OCI-LY7 (cell line): ENCODE data around the gene UBE2E1. TPM values are rescaled to one million over a fixed set of nuclear protein-coding genes. Genes with fewer than 3 reads are reported as not detected.

Source experiments
- BruUV-seq: library from RNA; stranded (reverse); fragments of 400-500 nt; replicated peaks from 2 replicates; lab custom pipeline; 2021; lab: Mats Ljungman, UMichigan
- CTCF ChIA-PET: fragments of 300-600 bp; sonication (Branson Sonifier 250); formaldehyde crosslinking; loops from one replicate; lab custom pipeline; 2022; ENCODE audit warnings: antibody characterized with exemption; ENCODE audit not compliant: unreplicated experiment; lab: Charles Lee
- POLR2A ChIA-PET: fragments of 300-600 bp; sonication (Branson Sonifier 250); formaldehyde crosslinking; loops from one replicate; lab custom pipeline; 2022; ENCODE audit warnings: antibody characterized with exemption; lab: Charles Lee
- DNase-seq: peaks from one replicate; pipeline ENCODE4 v3.0.0-alpha.2; 2015; ENCODE audit warnings: low spot score
- H2AFZ ChIP-seq: fragments of 200-600 bp; sonication (generic), shearing (Covaris generic); 2 replicates; pipeline ENCODE4 v1.6.1; 2014; ENCODE audit warnings: mild to moderate bottlenecking, antibody characterized with exemption, low read length, moderate library complexity
- H3K27ac ChIP-seq: fragments of 200-600 bp; sonication (generic); 2 replicates; pipeline ENCODE4 v1.5.1; 2014; ENCODE audit warnings: mixed run types, low read depth, mild to moderate bottlenecking, moderate library complexity, low read length, inconsistent platforms; ENCODE audit not compliant: poor library complexity, severe bottlenecking
- H3K36me3 ChIP-seq: fragments of 200-600 bp; sonication (generic); 2 replicates; pipeline ENCODE4 v1.6.1; 2014; ENCODE audit warnings: mild to moderate bottlenecking, antibody characterized with exemption, low read length, moderate library complexity, mixed read lengths; ENCODE audit not compliant: insufficient read depth
- H3K4me1 ChIP-seq: fragments of 200-600 bp; sonication (generic); 2 replicates; pipeline ENCODE4 v1.5.1; 2014; ENCODE audit warnings: mild to moderate bottlenecking, low read length; ENCODE audit not compliant: insufficient read depth, poor library complexity, severe bottlenecking
- H3K4me2 ChIP-seq: fragments of 200-600 bp; sonication (generic); 2 replicates; pipeline ENCODE4 v1.6.1; 2014; ENCODE audit warnings: mild to moderate bottlenecking, low read length
- H3K4me3 ChIP-seq: fragments of 200-600 bp; sonication (generic); 2 replicates; pipeline ENCODE4 v1.5.1; 2014; ENCODE audit warnings: mild to moderate bottlenecking, low read depth, low read length; ENCODE audit not compliant: poor library complexity, severe bottlenecking
- H3K79me2 ChIP-seq: fragments of 200-600 bp; sonication (generic); 2 replicates; pipeline ENCODE4 v1.6.1; 2016; ENCODE audit warnings: low read depth, mild to moderate bottlenecking, low read length, moderate library complexity, mixed read lengths; ENCODE audit not compliant: insufficient read depth
- H3K9me2 ChIP-seq: fragments of 200-600 bp; sonication (generic); 2 replicates; pipeline ENCODE4 v1.6.1; 2016; ENCODE audit warnings: mild to moderate bottlenecking, low read length, mixed read lengths; ENCODE audit not compliant: insufficient read depth
- H3K9me3 ChIP-seq: fragments of 200-600 bp; sonication (generic); 2 replicates; pipeline ENCODE4 v1.6.1; 2014; ENCODE audit warnings: mild to moderate bottlenecking, mixed run types, low read length, mixed read lengths
- H4K20me1 ChIP-seq: fragments of 200-600 bp; sonication (generic); 2 replicates; pipeline ENCODE4 v1.6.1; 2014; ENCODE audit warnings: mild to moderate bottlenecking, antibody characterized with exemption, low read length, moderate library complexity, mixed read lengths; ENCODE audit not compliant: insufficient read depth
- CTCF ChIP-seq: fragments of 200-600 bp; sonication (generic); conservative IDR thresholded peaks from 2 replicates; pipeline ENCODE4 v1.5.1; 2014; ENCODE audit warnings: mild to moderate bottlenecking, antibody characterized with exemption, low read length, moderate library complexity, mixed read lengths
- EZH2phosphoT487 ChIP-seq: fragments of 200-600 bp; sonication (generic); IDR thresholded peaks from 2 replicates; pipeline ENCODE4 v1.6.1; 2018; ENCODE audit warnings: low read depth, borderline replicate concordance, mild to moderate bottlenecking, mixed run types, antibody characterized with exemption, low read length, moderate library complexity, mixed read lengths
- intact Hi-C: fragments of 100-400 bp; cut with micrococcal nuclease; formaldehyde crosslinking; loops from one replicate; pipeline ENCODE4 v1.10.0; 2022; ENCODE audit not compliant: unreplicated experiment
- total RNA-seq, 2 experiments: library from RNA; depleted of rRNA in 1 of 2; stranded (reverse); fragments of >200 nt in 1 of 2; shearing (Covaris generic) in 1 of 2; gene quantifications; 2 replicates each; pipeline ENCODE4 v1.2.3, GENCODE V29; 2014 to 2022

The UBE2E1 gene
- total RNA-seq, 2 experiments from 2014 or later = 126 to 142 TPM

- POLR2A ChIA-PET = interaction anchor here (0.5 to 0.6 kb wide), 6 partner anchors 25 to 752 kb away, joined by 3 to 7 read pairs (median 3); no protein-coding TSS in a partner anchor
Measured at GRCh38 chr3:23894254-23895061, 88.7 kb downstream of the UBE2E1 start.

GRCh38 chr3:23895181-23895580, 89.4 kb downstream of the UBE2E1 start:
- Histone ChIP-seq H3K4me2 (no peak overlapping the region), H3K36me3 (peaks cover 97% of the 10 kb centered on the region), H3K27ac (no peak overlapping the region), H3K9me2 (no peaks in the 10 kb centered on the region), H2AFZ (no peak overlapping the region), H3K4me3 (no peak overlapping the region), H4K20me1 (no peaks in the 10 kb centered on the region), H3K79me2 (no peaks in the 10 kb centered on the region), H3K4me1 (no peaks in the 10 kb centered on the region), H3K9me3 (no peaks in the 10 kb centered on the region)
- POLR2A ChIA-PET = interaction anchor here (0.6 kb wide), 1 partner anchor 80 kb away, joined by 3 read pairs; no protein-coding TSS in a partner anchor
- BruUV-seq = no TSS peak
- intact Hi-C loops = no loop called here
- no peak for DNase-seq
- CTCF ChIA-PET = no interaction called here
- TF ChIP-seq EZH2phosphoT487 (no peak), CTCF (no peak)

More at GRCh38 chr3:23894254-23895061, 88.7 kb downstream of the UBE2E1 start:
- Histone ChIP-seq H3K4me3 (no peak overlapping the region), H3K79me2 (no peaks in the 10 kb centered on the region), H3K27ac (no peak overlapping the region), H3K9me2 (no peaks in the 10 kb centered on the region), H3K36me3 (peaks cover 96% of the 10 kb centered on the region), H3K9me3 (no peaks in the 10 kb centered on the region), H3K4me2 (no peak overlapping the region), H2AFZ (no peak overlapping the region), H3K4me1 (no peaks in the 10 kb centered on the region), H4K20me1 (no peaks in the 10 kb centered on the region)
- DNase-seq = no peak
- TF ChIP-seq CTCF = no peak
- no peak for TF ChIP-seq EZH2phosphoT487
- CTCF ChIA-PET = no interaction called here
- BruUV-seq = no TSS peak
- intact Hi-C loops = loop anchor here (5.0 kb wide), 1 partner anchor 103 kb away; no protein-coding TSS in a partner anchor

- no peak overlapping the region for H3K4me2 ChIP-seq
- CTCF ChIA-PET = no interaction called here
- H4K20me1 ChIP-seq = no peaks in the 10 kb centered on the region
- no peak overlapping the region for H3K4me3 ChIP-seq
- no peak for DNase-seq
- TF ChIP-seq CTCF = no peak
- TF ChIP-seq EZH2phosphoT487 = no peak
- intact Hi-C loops = no loop called here
- H3K27ac ChIP-seq = no peak overlapping the region
- no peaks in the 10 kb centered on the region for H3K79me2 ChIP-seq
- H3K9me3 ChIP-seq = no peaks in the 10 kb centered on the region
- H3K9me2 ChIP-seq = no peaks in the 10 kb centered on the region
- no peaks in the 10 kb centered on the region for H3K4me1 ChIP-seq
- H2AFZ ChIP-seq = no peak overlapping the region
- POLR2A ChIA-PET = interaction anchor here (0.7 kb wide), 2 partner anchors 13 to 14 kb away, joined by 3 read pairs; no protein-coding TSS in a partner anchor
- H3K36me3 ChIP-seq = peaks cover 68% of the 10 kb centered on the region
- BruUV-seq = no TSS peak
Measured at GRCh38 chr3:23900744-23901143, 95.0 kb downstream of the UBE2E1 start.
